Measurements from ENCODE around the gene PYGM. TPM values are rescaled to one million over a fixed set of nuclear protein-coding genes. Genes with fewer than 3 reads are reported as not detected.

The PYGM gene
- total and polyA plus RNA-seq, 9 donors = 0.24 to 12.0 (median 3.1) TPM

DNA sequence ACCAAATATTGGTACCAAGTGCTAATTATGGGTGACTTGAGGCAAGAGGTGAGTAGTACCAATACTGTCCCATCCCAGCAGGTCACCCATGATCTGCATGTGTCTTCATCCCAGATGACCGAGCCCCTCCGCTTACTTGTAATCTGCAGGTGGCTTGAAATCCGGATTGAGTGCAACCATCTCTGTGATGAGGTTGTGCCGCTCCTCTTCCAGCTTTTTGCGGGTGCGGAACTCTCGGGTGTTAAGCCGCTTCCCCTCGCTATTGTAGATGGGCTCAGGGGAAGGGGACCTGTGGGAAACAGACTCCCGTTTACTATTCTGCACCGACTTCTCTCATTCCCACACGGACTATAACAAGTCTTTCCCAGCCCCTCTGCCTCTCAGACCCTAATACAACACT is 10.3 kb upstream of the PYGM start:
- TF ChIP-seq EP300 (IDR thresholded peaks at IDR 0.05) (no peak), POLR2A (IDR thresholded peaks at IDR 0.05) (no peak)
- TF ChIP-seq, protein P1, sequence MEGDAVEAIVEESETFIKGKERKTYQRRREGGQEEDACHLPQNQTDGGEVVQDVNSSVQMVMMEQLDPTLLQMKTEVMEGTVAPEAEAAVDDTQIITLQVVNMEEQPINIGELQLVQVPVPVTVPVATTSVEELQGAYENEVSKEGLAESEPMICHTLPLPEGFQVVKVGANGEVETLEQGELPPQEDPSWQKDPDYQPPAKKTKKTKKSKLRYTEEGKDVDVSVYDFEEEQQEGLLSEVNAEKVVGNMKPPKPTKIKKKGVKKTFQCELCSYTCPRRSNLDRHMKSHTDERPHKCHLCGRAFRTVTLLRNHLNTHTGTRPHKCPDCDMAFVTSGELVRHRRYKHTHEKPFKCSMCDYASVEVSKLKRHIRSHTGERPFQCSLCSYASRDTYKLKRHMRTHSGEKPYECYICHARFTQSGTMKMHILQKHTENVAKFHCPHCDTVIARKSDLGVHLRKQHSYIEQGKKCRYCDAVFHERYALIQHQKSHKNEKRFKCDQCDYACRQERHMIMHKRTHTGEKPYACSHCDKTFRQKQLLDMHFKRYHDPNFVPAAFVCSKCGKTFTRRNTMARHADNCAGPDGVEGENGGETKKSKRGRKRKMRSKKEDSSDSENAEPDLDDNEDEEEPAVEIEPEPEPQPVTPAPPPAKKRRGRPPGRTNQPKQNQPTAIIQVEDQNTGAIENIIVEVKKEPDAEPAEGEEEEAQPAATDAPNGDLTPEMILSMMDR (IDR thresholded peaks at IDR 0.05) = no peak
- peak in 2 of 5 donors; percentile 6 to 17 for DNase-seq
- 89 to 94% (median 89%) methylated on average over 12 of the region's 12 CpGs for WGBS, 3 donors
- Histone ChIP-seq H3K4me3 (no peak overlapping the region), H3K9me3 (no peaks in the 10 kb centered on the region), H3K27ac (no peak overlapping the region), H3K4me1 (ENCODE audit: insufficient read depth) (peaks cover 4% of the 10 kb centered on the region), H3K27me3 (no peaks in the 10 kb centered on the region), H3K36me3 (no peaks in the 10 kb centered on the region)
- intact Hi-C loops (cut with DNase I) = no loop called here

DNA sequence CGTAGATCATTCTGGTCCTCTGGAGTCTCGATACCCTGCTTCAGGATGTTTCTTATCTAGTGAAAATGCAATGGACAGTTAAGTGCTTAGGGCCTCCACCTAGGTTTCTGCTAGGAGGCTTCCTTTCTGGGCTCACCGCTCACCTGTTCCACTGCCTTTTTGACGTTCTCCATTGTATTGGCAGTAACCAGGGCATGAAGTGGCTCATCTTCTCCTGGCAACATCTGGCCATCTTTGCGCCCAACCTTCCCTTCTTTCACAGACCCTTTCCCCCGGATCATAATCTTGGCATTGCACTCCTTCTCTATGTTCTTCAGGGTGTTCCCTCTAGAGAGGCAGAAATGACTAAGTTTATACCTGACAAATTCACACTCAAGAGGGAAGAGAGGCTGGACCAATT is 9.5 kb upstream of the PYGM start:
- no peaks in the 10 kb centered on the region for H3K36me3 ChIP-seq
- H3K27me3 ChIP-seq = no peaks in the 10 kb centered on the region
- peak in 1 of 5 donors; percentile 4 for DNase-seq
- H3K4me1 ChIP-seq (ENCODE audit: insufficient read depth) = peaks cover 2% of the 10 kb centered on the region
- H3K27ac ChIP-seq = no peak overlapping the region
- no peak for TF ChIP-seq POLR2A (IDR thresholded peaks at IDR 0.05)
- no peak for TF ChIP-seq EP300 (IDR thresholded peaks at IDR 0.05)
- TF ChIP-seq, protein P1 (IDR thresholded peaks at IDR 0.05) = no peak
- H3K9me3 ChIP-seq = no peaks in the 10 kb centered on the region
- H3K4me3 ChIP-seq = no peak overlapping the region
- 82 to 87% (median 84%) methylated on average over 6 of the region's 6 CpGs for WGBS, 3 donors
- intact Hi-C loops (cut with DNase I) = no loop called here

DNA sequence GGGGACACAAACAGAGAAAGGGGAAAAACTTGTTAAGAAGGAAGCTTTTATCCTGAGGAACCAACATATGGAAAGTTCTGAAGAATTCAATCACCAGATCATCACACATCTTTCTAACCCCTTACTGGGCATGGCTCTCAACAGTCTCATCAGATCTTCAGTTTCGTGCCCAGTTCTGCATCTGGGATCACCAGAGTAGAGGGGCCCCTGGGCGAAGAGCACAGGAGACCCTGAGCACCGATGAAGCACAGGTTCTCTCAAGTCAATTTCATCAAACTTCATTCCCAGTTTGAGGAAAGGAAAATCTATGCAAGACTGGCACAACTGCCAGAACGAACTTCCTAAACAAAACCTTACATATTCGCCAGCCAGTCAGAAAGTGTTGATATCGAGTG is 8.5 kb upstream of the PYGM start:
- no peak overlapping the region for H3K4me3 ChIP-seq

DNA sequence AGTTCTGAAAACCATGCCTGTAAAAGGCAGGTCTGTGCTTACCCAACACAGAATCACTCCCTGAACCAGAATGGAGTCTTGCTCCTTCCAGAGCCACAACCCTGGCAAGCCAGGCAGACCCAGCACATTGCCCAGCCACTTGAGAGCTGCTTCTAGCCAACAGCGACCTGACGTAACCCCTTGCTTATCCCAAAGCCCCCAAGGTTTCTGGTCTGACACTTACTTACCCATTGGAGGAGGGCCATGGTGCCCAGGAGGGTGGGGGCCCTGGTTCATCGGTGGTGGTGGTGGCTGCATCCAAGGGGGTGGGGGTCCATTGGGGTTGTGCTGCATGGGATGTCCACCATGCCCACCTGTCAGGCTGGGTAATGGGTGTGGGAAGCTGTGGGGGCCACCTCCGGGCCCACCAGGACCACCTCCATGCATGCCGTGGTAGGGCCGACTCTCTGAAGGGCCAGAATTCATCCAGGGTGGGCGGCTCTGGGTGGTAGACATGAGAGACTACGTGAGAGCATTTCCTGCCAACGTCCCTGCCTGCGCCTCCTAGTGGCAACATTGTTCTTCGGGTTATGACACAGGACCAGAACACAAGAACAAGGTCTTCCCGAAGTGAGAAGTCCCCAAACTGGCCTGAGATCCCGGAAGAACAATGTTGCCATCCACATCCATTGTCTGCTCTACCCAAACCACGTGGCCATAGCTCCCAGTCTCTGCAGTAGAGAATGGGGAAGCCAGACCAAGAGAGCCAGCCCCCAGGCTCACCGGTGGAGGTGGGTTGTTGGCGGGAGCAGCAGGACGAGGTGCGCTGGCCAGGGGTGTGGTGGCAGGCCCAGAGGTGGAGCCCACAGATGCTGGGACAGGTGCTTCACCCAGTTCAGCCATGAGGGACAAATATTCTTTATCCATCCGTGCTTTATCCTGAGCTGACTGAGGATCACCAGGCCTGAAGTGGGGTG is 7.8 kb upstream of the PYGM start:
- Histone ChIP-seq H3K27ac (no peak overlapping the region), H3K36me3 (no peaks in the 10 kb centered on the region), H3K4me3 (no peak overlapping the region), H3K4me1 (ENCODE audit: insufficient read depth) (no peaks in the 10 kb centered on the region), H3K9me3 (no peaks in the 10 kb centered on the region), H3K27me3 (no peaks in the 10 kb centered on the region)
- WGBS, 3 donors = 46 to 50% (median 48%) methylated on average over 19 of the region's 19 CpGs
- DNase-seq = peak; percentile 27 to 68 (median 58)
- intact Hi-C loops (cut with DNase I) = no loop called here
- TF ChIP-seq, protein P1 (IDR thresholded peaks at IDR 0.05) = peak; percentile 33 to 50 (median 47)
- no peak for TF ChIP-seq POLR2A (IDR thresholded peaks at IDR 0.05)

More for the DNA sequence above, 8.5 kb upstream of the PYGM start:
- no peaks in the 10 kb centered on the region for H3K27me3 ChIP-seq
- TF ChIP-seq POLR2A (IDR thresholded peaks at IDR 0.05) (no peak), EP300 (IDR thresholded peaks at IDR 0.05) (no peak)
- TF ChIP-seq, protein P1 (IDR thresholded peaks at IDR 0.05) = no peak
- H3K36me3 ChIP-seq = no peaks in the 10 kb centered on the region
- peak in 1 of 5 donors; percentile 2 for DNase-seq
- WGBS, 3 donors = 78 to 86% (median 85%) methylated on average over 6 of the region's 6 CpGs
- H3K4me1 ChIP-seq (ENCODE audit: insufficient read depth) = no peaks in the 10 kb centered on the region
- no peaks in the 10 kb centered on the region for H3K9me3 ChIP-seq
- H3K27ac ChIP-seq = no peak overlapping the region
- intact Hi-C loops (cut with DNase I) = no loop called here
